HepG2 (cell line): ENCODE data around the gene CPLANE2.

Source experiments
- POLR2A ChIP-seq, 2 experiments: IDR thresholded peaks; 2 replicates each; pipeline ENCODE4 v1.6.1; 2011; ENCODE audit warnings: low read depth in 2 of 2, low read length in 2 of 2, mild to moderate bottlenecking in 1 of 2, moderate library complexity in 1 of 2; ENCODE audit not compliant: insufficient read depth in 1 of 2
- ZFY ChIP-seq: sonication (generic); formaldehyde crosslinking; IDR thresholded peaks from 2 replicates; pipeline ENCODE4 v1.4.0; 2020; ENCODE audit warnings: missing genetic modification reagents
- ZNF20 ChIP-seq: sonication (generic); formaldehyde crosslinking; IDR thresholded peaks from 2 replicates; pipeline ENCODE4 v1.4.0; 2020; ENCODE audit warnings: mild to moderate bottlenecking, moderate library complexity, missing genetic modification reagents

DNA sequence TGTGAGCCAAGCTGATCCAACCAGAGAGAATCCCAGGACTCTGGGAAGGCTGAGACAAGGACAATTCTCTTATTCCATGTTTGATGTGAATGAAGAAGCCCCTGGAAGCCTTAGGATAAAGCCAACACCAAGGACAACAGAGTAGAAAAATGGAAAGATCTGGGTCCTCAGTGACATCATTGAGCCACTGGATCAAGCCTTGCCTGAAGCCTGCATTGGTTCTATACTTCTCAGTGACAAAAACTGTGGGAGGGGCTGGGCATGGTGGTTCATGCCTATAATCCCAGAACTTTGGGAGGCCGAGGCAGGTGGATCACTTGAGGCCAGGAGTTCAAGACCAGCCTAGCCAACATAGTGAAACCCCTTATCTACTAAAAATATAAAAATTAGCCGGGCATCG is 40.1 kb downstream of the CPLANE2 start:
- TF ChIP-seq ZNF20 (no peak), ZFY (CRISPR knock-in tag) (no peak), POLR2A (IDR thresholded peaks at IDR 0.05; ENCODE audit: insufficient read depth in 1 of 2, low read depth in 2 of 2, low read length in 2 of 2) (no peak)
